WI38 (cell line): ENCODE results near the gene DCDC2C.

Experiments used
- H3K4me3 ChIP-seq: 2 replicates; pipeline ENCODE4 v1.5.1; 2011; ENCODE audit warnings: low read depth, mild to moderate bottlenecking, control low read depth, low read length
- CTCF ChIP-seq: IDR thresholded peaks from 2 replicates; pipeline ENCODE4 v1.5.1; 2012; ENCODE audit warnings: low read depth, mild to moderate bottlenecking, control low read depth, low read length

DCDC2C gene

GRCh38 chr2:3838348-3838747, 135.0 kb downstream of the DCDC2C start:
- no peak for TF ChIP-seq CTCF
- H3K4me3 ChIP-seq = no peak overlapping the region

GRCh38 chr2:3839476-3839875, 136.1 kb downstream of the DCDC2C start:
- H3K4me3 ChIP-seq = no peak overlapping the region
- TF ChIP-seq CTCF = no peak

- TF ChIP-seq CTCF = no peak
- no peak overlapping the region for H3K4me3 ChIP-seq
Measured at GRCh38 chr2:3840611-3841155, 137.3 kb downstream of the DCDC2C start.

- TF ChIP-seq CTCF = no peak
- H3K4me3 ChIP-seq = no peak overlapping the region
Measured at GRCh38 chr2:3847397-3848052, 144.2 kb downstream of the DCDC2C start.

GRCh38 chr2:3848776-3849175, 145.4 kb downstream of the DCDC2C start:
- no peak for TF ChIP-seq CTCF
- no peak overlapping the region for H3K4me3 ChIP-seq

- TF ChIP-seq CTCF = no peak
- no peak overlapping the region for H3K4me3 ChIP-seq
Measured at GRCh38 chr2:3849213-3849612, 145.8 kb downstream of the DCDC2C start.

GRCh38 chr2:3857576-3857975, 154.2 kb downstream of the DCDC2C start:
- TF ChIP-seq CTCF = no peak

More at GRCh38 chr2:3857576-3857975, 154.2 kb downstream of the DCDC2C start:
- no peak overlapping the region for H3K4me3 ChIP-seq
